ENCODE measurements around the gene NDUFA9. TPM values are rescaled to one million over a fixed set of nuclear protein-coding genes. Genes with fewer than 3 reads are reported as not detected.

NDUFA9 gene
- total and polyA plus RNA-seq, 9 of the 15 experiments (the other 6 are each of a cell fraction or from before 2014, with no cell fraction given): 54.8 to 331 (median 108) TPM

GRCh38 chr12:4604684-4605193, 44.2 kb upstream of the NDUFA9 start (continued):
- no peak for TF ChIP-seq FOXM1 (IDR thresholded peaks at IDR 0.05; ENCODE audit: low read depth)
- TF ChIP-seq FOXM1 (CRISPR knock-in tag; IDR thresholded peaks at IDR 0.05; ENCODE audit: low read depth): no peak
- TF ChIP-seq HDGF (IDR thresholded peaks at IDR 0.05): no peak
- TF ChIP-seq MYNN (IDR thresholded peaks at IDR 0.05): no peak
- TF ChIP-seq MYNN (CRISPR knock-in tag; IDR thresholded peaks at IDR 0.05): no peak
- peak; percentile 23 to 67; a peak in 2 of 4 replicates for TF ChIP-seq MNT (conservative IDR thresholded peaks at IDR 0.05)
- no peak for TF ChIP-seq NR4A1 (CRISPR knock-in tag; IDR thresholded peaks at IDR 0.05)
- no peak for TF ChIP-seq NR4A1 (tag; IDR thresholded peaks at IDR 0.05)
- TF ChIP-seq MBD1 (CRISPR knock-in tag; IDR thresholded peaks at IDR 0.05): no peak
- no peak for TF ChIP-seq ATF1 (CRISPR knock-in tag; IDR thresholded peaks at IDR 0.05)
- peak; percentile 35; the same call in 1 of the 2 replicates for TF ChIP-seq ATF1 (tag; IDR thresholded peaks at IDR 0.05)
- no peak for TF ChIP-seq NELFE (IDR thresholded peaks at IDR 0.05; ENCODE audit: insufficient read depth, insufficient read length)
- TF ChIP-seq SNIP1 (IDR thresholded peaks at IDR 0.05; ENCODE audit: low read depth): no peak
- TF ChIP-seq ZNF696 (CRISPR knock-in tag; conservative IDR thresholded peaks at IDR 0.05): no peak
- TF ChIP-seq TSC22D4 (tag; IDR thresholded peaks at IDR 0.05): no peak
- TF ChIP-seq HNRNPK (IDR thresholded peaks at IDR 0.05; ENCODE audit: low read depth, low read length, poor library complexity, severe bottlenecking): no peak
- TF ChIP-seq MCM5 (IDR thresholded peaks at IDR 0.05; ENCODE audit: low read depth): no peak
- no peak for TF ChIP-seq TAF9B (IDR thresholded peaks at IDR 0.05; ENCODE audit: partially characterized antibody)
- no peak for TF ChIP-seq DMBX1 (CRISPR knock-in tag; IDR thresholded peaks at IDR 0.05; ENCODE audit: borderline replicate concordance)
- peak; percentile 23; the same call in 1 of the 2 replicates for TF ChIP-seq REST (IDR thresholded peaks at IDR 0.05; ENCODE audit: borderline replicate concordance)
- TF ChIP-seq REST (CRISPR knock-in tag; IDR thresholded peaks at IDR 0.05; ENCODE audit: low read depth): no peak
